ENCODE data around the gene CLCN3. TPM values are rescaled to one million over a fixed set of nuclear protein-coding genes. Genes with fewer than 3 reads are reported as not detected.
A peak's percentile ranks its signal among the peaks of the same experiment; 100 is the strongest.
"Not testable (repeated sequence)": the region's sequence is repeated elsewhere in the genome, so short reads cannot be mapped to it uniquely, and the experiment has no call there.

CLCN3 gene
- polyA plus RNA-seq, 2 donors: 18.8 to 22.3 TPM

GRCh38 chr4:169757575-169758184, 137.3 kb downstream of the CLCN3 start, which contains the start of gene HPF1:
HPF1 (minus strand) TSS chr4:169757944; CDS start chr4:169757877, 67 bp downstream.
- H3K27me3 ChIP-seq (ENCODE audit: control insufficient read depth in 1 of 2, insufficient read depth in 2 of 2, low read length in 2 of 2): no peaks in the 10 kb centered on the region
- H3K4me1 ChIP-seq (ENCODE audit: control insufficient read depth in 2 of 2, insufficient read depth in 2 of 2, low read length in 1 of 2): peaks cover 0 to 2% of the 10 kb centered on the region in 2 donors
- H3K36me3 ChIP-seq (ENCODE audit: control insufficient read depth in 2 of 2, insufficient read depth in 2 of 2, low read length in 1 of 2): no peaks in the 10 kb centered on the region
- WGBS, 2 donors: 0 to 1% methylated on average over 46 of the region's 46 CpGs
- H3K4me3 ChIP-seq (ENCODE audit: low read depth in 1 of 2, low read length in 2 of 2): peak within 1 kb of the TSS; percentile 79 to 93
- H3K27ac ChIP-seq (ENCODE audit: low read depth in 2 of 2, low read length in 1 of 2): peak within 1 kb of the TSS; percentile 61 to 65
- H3K9me3 ChIP-seq (ENCODE audit: control insufficient read depth in 2 of 2, insufficient read depth in 1 of 2, low read depth in 1 of 2, low read length in 1 of 2): no peaks in the 10 kb centered on the region

- peaks cover 0 to 2% of the 10 kb centered on the region in 2 donors for H3K4me1 ChIP-seq (ENCODE audit: control insufficient read depth in 2 of 2, insufficient read depth in 2 of 2, low read length in 1 of 2)
- WGBS, 2 donors: 57 to 65% methylated on average over 11 of the region's 11 CpGs
- no peaks in the 10 kb centered on the region for H3K9me3 ChIP-seq (ENCODE audit: control insufficient read depth in 2 of 2, insufficient read depth in 1 of 2, low read depth in 1 of 2, low read length in 1 of 2)
- H3K36me3 ChIP-seq (ENCODE audit: control insufficient read depth in 2 of 2, insufficient read depth in 2 of 2, low read length in 1 of 2): no peaks in the 10 kb centered on the region
- no peak overlapping the region for H3K27ac ChIP-seq (ENCODE audit: low read depth in 2 of 2, low read length in 1 of 2)
- no peaks in the 10 kb centered on the region for H3K27me3 ChIP-seq (ENCODE audit: control insufficient read depth in 1 of 2, insufficient read depth in 2 of 2, low read length in 2 of 2)
- peak overlapping the region in 1 of 2 donors; percentile 93 for H3K4me3 ChIP-seq (ENCODE audit: low read depth in 1 of 2, low read length in 2 of 2)
Measured at GRCh38 chr4:169758401-169758962, 138.1 kb downstream of the CLCN3 start.

- 57 to 63% methylated on average over 4 of the region's 4 CpGs for WGBS, 2 donors
- H3K36me3 ChIP-seq (ENCODE audit: control insufficient read depth in 2 of 2, insufficient read depth in 2 of 2, low read length in 1 of 2): no peaks in the 10 kb centered on the region
- no peaks in the 10 kb centered on the region for H3K27me3 ChIP-seq (ENCODE audit: control insufficient read depth in 1 of 2, insufficient read depth in 2 of 2, low read length in 2 of 2)
- H3K4me3 ChIP-seq (ENCODE audit: low read depth in 1 of 2, low read length in 2 of 2): no peak overlapping the region
- H3K4me1 ChIP-seq (ENCODE audit: control insufficient read depth in 2 of 2, insufficient read depth in 2 of 2, low read length in 1 of 2): no peaks in the 10 kb centered on the region
- no peaks in the 10 kb centered on the region for H3K9me3 ChIP-seq (ENCODE audit: control insufficient read depth in 2 of 2, insufficient read depth in 1 of 2, low read depth in 1 of 2, low read length in 1 of 2)
- no peak overlapping the region for H3K27ac ChIP-seq (ENCODE audit: low read depth in 2 of 2, low read length in 1 of 2)
Measured at GRCh38 chr4:169761846-169762245, 141.5 kb downstream of the CLCN3 start.

- H3K27me3 ChIP-seq (ENCODE audit: control insufficient read depth in 1 of 2, insufficient read depth in 2 of 2, low read length in 2 of 2): no peaks in the 10 kb centered on the region
- no peak overlapping the region for H3K4me3 ChIP-seq (ENCODE audit: low read depth in 1 of 2, low read length in 2 of 2)
- no peaks in the 10 kb centered on the region for H3K4me1 ChIP-seq (ENCODE audit: control insufficient read depth in 2 of 2, insufficient read depth in 2 of 2, low read length in 1 of 2)
- H3K27ac ChIP-seq (ENCODE audit: low read depth in 2 of 2, low read length in 1 of 2): no peak overlapping the region
- WGBS, 2 donors: 85 to 86% methylated on average over 2 of the region's 2 CpGs
- no peaks in the 10 kb centered on the region for H3K9me3 ChIP-seq (ENCODE audit: control insufficient read depth in 2 of 2, insufficient read depth in 1 of 2, low read depth in 1 of 2, low read length in 1 of 2)
- H3K36me3 ChIP-seq (ENCODE audit: control insufficient read depth in 2 of 2, insufficient read depth in 2 of 2, low read length in 1 of 2): no peaks in the 10 kb centered on the region
Measured at GRCh38 chr4:169765835-169766234, 145.5 kb downstream of the CLCN3 start.

- H3K36me3 ChIP-seq (ENCODE audit: control insufficient read depth in 2 of 2, insufficient read depth in 2 of 2, low read length in 1 of 2): no peaks in the 10 kb centered on the region
- no peaks in the 10 kb centered on the region for H3K9me3 ChIP-seq (ENCODE audit: control insufficient read depth in 2 of 2, insufficient read depth in 1 of 2, low read depth in 1 of 2, low read length in 1 of 2)
- H3K4me3 ChIP-seq (ENCODE audit: low read depth in 1 of 2, low read length in 2 of 2): no peak overlapping the region
- 79 to 81% methylated on average over 3 of the region's 3 CpGs for WGBS, 2 donors
- no peaks in the 10 kb centered on the region for H3K27me3 ChIP-seq (ENCODE audit: control insufficient read depth in 1 of 2, insufficient read depth in 2 of 2, low read length in 2 of 2)
- H3K4me1 ChIP-seq (ENCODE audit: control insufficient read depth in 2 of 2, insufficient read depth in 2 of 2, low read length in 1 of 2): no peaks in the 10 kb centered on the region
- H3K27ac ChIP-seq (ENCODE audit: low read depth in 2 of 2, low read length in 1 of 2): no peak overlapping the region
Measured at GRCh38 chr4:169766741-169767140, 146.4 kb downstream of the CLCN3 start.

- H3K9me3 ChIP-seq (ENCODE audit: control insufficient read depth in 2 of 2, insufficient read depth in 1 of 2, low read depth in 1 of 2, low read length in 1 of 2): no peaks in the 10 kb centered on the region
- H3K27ac ChIP-seq (ENCODE audit: low read depth in 2 of 2, low read length in 1 of 2): no peak overlapping the region
- no peaks in the 10 kb centered on the region for H3K36me3 ChIP-seq (ENCODE audit: control insufficient read depth in 2 of 2, insufficient read depth in 2 of 2, low read length in 1 of 2)
- H3K27me3 ChIP-seq (ENCODE audit: control insufficient read depth in 1 of 2, insufficient read depth in 2 of 2, low read length in 2 of 2): no peaks in the 10 kb centered on the region
- H3K4me1 ChIP-seq (ENCODE audit: control insufficient read depth in 2 of 2, insufficient read depth in 2 of 2, low read length in 1 of 2): no peaks in the 10 kb centered on the region
- no peak overlapping the region for H3K4me3 ChIP-seq (ENCODE audit: low read depth in 1 of 2, low read length in 2 of 2)
- WGBS, 2 donors: 88 to 91% methylated on average over 3 of the region's 3 CpGs
Measured at GRCh38 chr4:169768385-169768784, 148.0 kb downstream of the CLCN3 start.

GRCh38 chr4:169770416-169770815, 150.0 kb downstream of the CLCN3 start:
- Histone ChIP-seq H3K4me3 (ENCODE audit: low read depth in 1 of 2, low read length in 2 of 2) (no peak overlapping the region), H3K27ac (ENCODE audit: low read depth in 2 of 2, low read length in 1 of 2) (no peak overlapping the region), H3K9me3 (ENCODE audit: control insufficient read depth in 2 of 2, insufficient read depth in 1 of 2, low read depth in 1 of 2, low read length in 1 of 2) (no peaks in the 10 kb centered on the region), H3K4me1 (ENCODE audit: control insufficient read depth in 2 of 2, insufficient read depth in 2 of 2, low read length in 1 of 2) (peaks cover 0 to 8% of the 10 kb centered on the region in 2 donors), H3K36me3 (ENCODE audit: control insufficient read depth in 2 of 2, insufficient read depth in 2 of 2, low read length in 1 of 2) (no peaks in the 10 kb centered on the region), H3K27me3 (ENCODE audit: control insufficient read depth in 1 of 2, insufficient read depth in 2 of 2, low read length in 2 of 2) (no peaks in the 10 kb centered on the region)

- not testable (repeated sequence) for H3K9me3 ChIP-seq (ENCODE audit: control insufficient read depth in 2 of 2, insufficient read depth in 1 of 2, low read depth in 1 of 2, low read length in 1 of 2); H3K36me3 ChIP-seq (ENCODE audit: control insufficient read depth in 2 of 2, insufficient read depth in 2 of 2, low read length in 1 of 2); H3K27me3 ChIP-seq (ENCODE audit: control insufficient read depth in 1 of 2, insufficient read depth in 2 of 2, low read length in 2 of 2); H3K4me3 ChIP-seq (ENCODE audit: low read depth in 1 of 2, low read length in 2 of 2); H3K4me1 ChIP-seq (ENCODE audit: control insufficient read depth in 2 of 2, insufficient read depth in 2 of 2, low read length in 1 of 2); H3K27ac ChIP-seq (ENCODE audit: low read depth in 2 of 2, low read length in 1 of 2)
- 85 to 90% methylated on average over 11 of the region's 11 CpGs for WGBS, 2 donors
Measured at GRCh38 chr4:169771556-169772080, 151.2 kb downstream of the CLCN3 start.
